Gastrocnemius medialis (tissue), 4 donors: ENCODE results near the gene VASP.
A peak's percentile ranks its signal among the peaks of the same experiment; 100 is the strongest.

Source experiments
- CTCF ChIP-seq, 5 experiments: fragments of 450-650 bp in 3 of 5; fragments of 200-600 bp in 2 of 5; sonication (generic) in 2 of 5; IDR thresholded peaks in 4 of 5; conservative IDR thresholded peaks in 1 of 5; 1 replicate in 4 of 5; 2 replicates in 1 of 5; pipeline ENCODE4 v1.5.1; 2016 to 2019; ENCODE audit warnings: antibody characterized with exemption in 5 of 5, mild to moderate bottlenecking in 3 of 5, moderate library complexity in 3 of 5
- POLR2A ChIP-seq, 2 donors: fragments of 450-650 bp; IDR thresholded peaks; one replicate each; pipeline ENCODE4 v1.6.1; 2017; ENCODE audit warnings: antibody characterized with exemption in 2 of 2, mild to moderate bottlenecking in 2 of 2, moderate library complexity in 2 of 2

GRCh38 chr19:45508861-45509691 lies 1.8 kb downstream of the VASP start:
- peak; percentile 29 to 33 for TF ChIP-seq POLR2A (IDR thresholded peaks at IDR 0.05)
- peak in 2 of 5 experiments; percentile 20 to 24 for TF ChIP-seq CTCF (IDR thresholded peaks at IDR 0.05 in 4 of 5, conservative IDR thresholded peaks at IDR 0.05 in 1 of 5)
